Type B pancreatic cell (in vitro differentiated cells): ENCODE data around the gene TKT. TPM values are rescaled to one million over a fixed set of nuclear protein-coding genes. Genes with fewer than 3 reads are reported as not detected.
A peak's percentile ranks its signal among the peaks of the same experiment; 100 is the strongest.

Experiments used
- DNase-seq: peaks from one replicate; pipeline ENCODE4 v3.0.0; 2021; ENCODE audit warnings: mixed read lengths; ENCODE audit not compliant: unreplicated experiment; ENCODE audit errors: extremely low spot score
- H3K27ac Mint-ChIP-seq: 2 replicates; pipeline ENCODE4 v1.8.0; 2021; ENCODE audit warnings: mild to moderate bottlenecking, mixed read lengths
- H3K27me3 Mint-ChIP-seq: 2 replicates; pipeline ENCODE4 v1.8.0; 2021; ENCODE audit warnings: mixed read lengths
- H3K36me3 Mint-ChIP-seq: 2 replicates; pipeline ENCODE4 v1.8.0; 2021; ENCODE audit warnings: mixed read lengths
- H3K4me1 Mint-ChIP-seq: one replicate; pipeline ENCODE4 v1.8.0; 2021; ENCODE audit warnings: mixed read lengths; ENCODE audit not compliant: unreplicated experiment
- H3K4me3 Mint-ChIP-seq: 2 replicates; pipeline ENCODE4 v1.8.0; 2021; ENCODE audit warnings: mild to moderate bottlenecking, mixed read lengths
- H3K9me3 Mint-ChIP-seq: 2 replicates; pipeline ENCODE4 v1.8.0; 2021; ENCODE audit warnings: mixed read lengths
- CTCF ChIP-seq: fragments of 200-600 bp; sonication (generic); conservative IDR thresholded peaks from 2 replicates; pipeline ENCODE4 v1.5.0; 2021; ENCODE audit warnings: antibody characterized with exemption, mild to moderate bottlenecking
- total RNA-seq: library from RNA; stranded (reverse); gene quantifications from 2 replicates; pipeline ENCODE4 v1.2.1, GENCODE V29; 2021; ENCODE audit warnings: low replicate concordance

TKT gene
- total RNA-seq, 1 donor from 2014 or later, result 318 TPM

- Mint-ChIP-seq H3K27ac (peak overlapping the region; percentile 19), H3K4me1 (peaks cover 20% of the 10 kb centered on the region), H3K9me3 (no peaks in the 10 kb centered on the region), H3K36me3 (peaks cover 24% of the 10 kb centered on the region), H3K27me3 (no peaks in the 10 kb centered on the region), H3K4me3 (no peak overlapping the region)
- TF ChIP-seq CTCF, result no peak
- no peak for DNase-seq
Measured at GRCh38 chr3:53248161-53248560, 7.7 kb downstream of the TKT start.

- Mint-ChIP-seq H3K27ac (peak overlapping the region; percentile 19), H3K9me3 (no peaks in the 10 kb centered on the region), H3K36me3 (peaks cover 24% of the 10 kb centered on the region), H3K4me3 (peak overlapping the region; percentile 8), H3K27me3 (no peaks in the 10 kb centered on the region), H3K4me1 (peaks cover 22% of the 10 kb centered on the region)
- DNase-seq, result no peak
- no peak for TF ChIP-seq CTCF
Measured at GRCh38 chr3:53247619-53248018, 8.2 kb downstream of the TKT start.

- Mint-ChIP-seq H3K27ac (no peak overlapping the region), H3K4me3 (no peak overlapping the region), H3K27me3 (no peaks in the 10 kb centered on the region), H3K9me3 (no peaks in the 10 kb centered on the region), H3K4me1 (peaks cover 20% of the 10 kb centered on the region), H3K36me3 (peaks cover 20% of the 10 kb centered on the region)
- TF ChIP-seq CTCF, result no peak
- no peak for DNase-seq
Measured at GRCh38 chr3:53244271-53244670, 11.6 kb downstream of the TKT start.

- H3K4me1 Mint-ChIP-seq, result peaks cover 20% of the 10 kb centered on the region
- TF ChIP-seq CTCF, result peak; percentile 29
- no peaks in the 10 kb centered on the region for H3K9me3 Mint-ChIP-seq
- H3K27ac Mint-ChIP-seq, result peak overlapping the region; percentile 68
- no peak for DNase-seq
- H3K27me3 Mint-ChIP-seq, result no peaks in the 10 kb centered on the region
- H3K36me3 Mint-ChIP-seq, result peaks cover 23% of the 10 kb centered on the region
- H3K4me3 Mint-ChIP-seq, result no peak overlapping the region
Measured at GRCh38 chr3:53243785-53244184, 12.0 kb downstream of the TKT start.

- H3K27me3 Mint-ChIP-seq, result no peaks in the 10 kb centered on the region
- no peak overlapping the region for H3K4me3 Mint-ChIP-seq
- no peak for TF ChIP-seq CTCF
- H3K27ac Mint-ChIP-seq, result peak overlapping the region; percentile 68
- peaks cover 18% of the 10 kb centered on the region for H3K4me1 Mint-ChIP-seq
- no peak for DNase-seq
- H3K9me3 Mint-ChIP-seq, result no peaks in the 10 kb centered on the region
- peaks cover 26% of the 10 kb centered on the region for H3K36me3 Mint-ChIP-seq
Measured at GRCh38 chr3:53243165-53243564, 12.7 kb downstream of the TKT start.

GRCh38 chr3:53242642-53243041, 13.2 kb downstream of the TKT start:
- Mint-ChIP-seq H3K9me3 (no peaks in the 10 kb centered on the region), H3K27me3 (no peaks in the 10 kb centered on the region), H3K4me3 (no peak overlapping the region), H3K27ac (no peak overlapping the region), H3K4me1 (peaks cover 21% of the 10 kb centered on the region), H3K36me3 (peaks cover 24% of the 10 kb centered on the region)
- no peak for TF ChIP-seq CTCF
- DNase-seq, result no peak
